HG02642 (cell line): Measurements from ENCODE around the gene MAG.

Experiments used
- ATAC-seq: cut with Tn5 transposase; IDR thresholded peaks from one replicate; pipeline ENCODE4 v1.9.1; 2021; ENCODE audit warnings: mild to moderate bottlenecking; ENCODE audit not compliant: unreplicated experiment, poor library complexity

MAG gene

DNA sequence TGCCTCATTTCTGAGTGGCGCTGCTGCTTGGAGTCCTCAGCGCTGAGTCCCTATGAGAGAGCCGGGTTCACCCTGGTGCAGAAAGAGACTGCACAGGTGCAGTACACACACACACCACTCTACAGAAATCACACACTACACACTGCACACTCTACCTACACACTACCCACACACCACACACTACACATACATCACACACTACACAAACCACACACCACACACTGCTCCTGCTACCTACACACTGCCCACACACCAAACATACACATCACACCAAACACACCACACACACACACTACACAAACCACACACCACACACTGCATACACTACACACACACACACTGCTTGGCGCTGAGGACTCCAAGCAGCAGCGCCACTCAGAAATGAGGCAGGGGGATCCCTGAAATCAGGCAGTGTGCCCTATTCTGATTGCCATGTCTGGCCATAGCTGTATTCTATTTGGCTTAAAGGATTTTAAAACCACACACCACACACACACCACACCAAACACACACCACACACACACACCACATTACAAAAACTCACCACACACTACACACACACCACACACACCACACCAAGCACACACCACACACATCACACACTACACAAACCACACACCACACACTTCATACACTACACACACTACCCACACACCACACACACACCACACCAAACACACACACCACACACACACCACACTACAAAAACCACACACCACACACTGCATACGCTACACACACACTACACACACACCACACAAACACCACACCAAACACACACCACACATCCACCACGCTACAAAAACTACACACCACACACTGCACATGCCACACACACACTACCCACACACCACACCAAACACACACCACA is 4.9 kb downstream of the MAG start:
- ATAC-seq: peak; percentile 33

DNA sequence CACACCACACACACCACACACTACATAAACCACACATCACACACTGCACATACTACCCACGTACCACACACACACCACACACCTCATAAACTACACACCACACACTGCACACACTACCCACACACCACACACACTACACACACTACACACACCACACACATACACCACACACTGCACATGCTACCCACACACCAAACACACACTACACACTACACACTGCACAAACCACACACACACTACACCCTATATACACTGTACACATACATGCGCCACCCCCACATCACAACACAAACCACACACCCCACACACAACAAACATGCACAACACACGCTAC is 5.5 kb downstream of the MAG start:
- ATAC-seq: no peak

DNA sequence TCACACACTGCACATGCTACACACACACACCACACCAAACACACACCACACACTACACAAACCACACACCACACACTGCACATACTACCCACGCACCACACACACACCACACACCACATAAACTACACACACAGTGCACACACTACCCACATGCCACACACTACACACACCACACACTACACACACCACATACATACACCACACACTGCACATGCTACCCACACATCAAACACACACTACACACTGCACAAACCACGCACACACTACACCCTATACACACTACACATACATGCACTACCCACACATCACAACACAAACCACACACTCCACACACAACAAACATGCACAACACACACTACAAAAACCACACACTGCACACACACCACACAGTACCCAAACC is 6.0 kb downstream of the MAG start:
- ATAC-seq: no peak

DNA sequence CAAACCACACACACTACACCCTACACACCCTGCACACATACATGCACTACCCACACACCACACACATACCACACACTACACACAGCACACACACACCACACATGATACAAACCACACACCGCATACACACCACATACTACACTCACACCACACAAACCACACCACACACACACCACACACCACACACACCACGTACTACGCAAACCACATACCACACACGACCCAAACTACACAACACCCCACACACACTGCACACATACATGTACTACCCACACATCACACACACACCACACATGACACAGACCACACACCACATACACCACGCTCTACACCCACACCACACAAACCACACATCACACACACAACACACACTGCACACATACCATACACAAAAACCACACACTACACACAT is 6.6 kb downstream of the MAG start:
- ATAC-seq: no peak

DNA sequence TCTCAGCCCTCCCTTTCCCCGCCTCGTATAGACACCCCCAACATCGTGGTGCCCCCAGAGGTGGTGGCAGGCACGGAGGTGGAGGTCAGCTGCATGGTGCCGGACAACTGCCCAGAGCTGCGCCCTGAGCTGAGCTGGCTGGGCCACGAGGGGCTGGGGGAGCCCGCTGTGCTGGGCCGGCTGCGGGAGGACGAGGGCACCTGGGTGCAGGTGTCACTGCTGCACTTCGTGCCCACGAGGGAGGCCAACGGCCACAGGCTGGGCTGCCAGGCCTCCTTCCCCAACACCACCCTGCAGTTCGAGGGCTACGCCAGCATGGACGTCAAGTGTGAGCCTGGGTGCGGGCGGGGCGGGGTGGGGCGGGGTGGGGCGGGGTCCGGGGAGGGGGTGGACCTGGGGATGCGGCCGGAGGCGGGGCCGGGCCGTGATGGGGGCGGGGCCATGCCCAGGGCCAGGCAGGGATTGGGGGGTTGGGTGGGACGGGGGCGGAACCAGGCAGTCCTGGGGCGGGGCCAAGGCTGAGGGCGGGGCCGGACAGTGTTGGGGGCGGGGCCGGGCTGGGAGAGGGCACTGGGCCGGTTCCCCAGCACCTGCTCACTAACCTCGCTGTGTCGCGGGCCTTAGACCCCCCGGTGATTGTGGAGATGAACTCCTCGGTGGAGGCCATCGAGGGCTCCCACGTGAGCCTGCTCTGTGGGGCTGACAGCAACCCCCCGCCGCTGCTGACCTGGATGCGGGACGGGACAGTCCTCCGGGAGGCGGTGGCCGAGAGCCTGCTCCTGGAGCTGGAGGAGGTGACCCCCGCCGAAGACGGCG is 7.8 kb downstream of the MAG start:
- no peak for ATAC-seq

DNA sequence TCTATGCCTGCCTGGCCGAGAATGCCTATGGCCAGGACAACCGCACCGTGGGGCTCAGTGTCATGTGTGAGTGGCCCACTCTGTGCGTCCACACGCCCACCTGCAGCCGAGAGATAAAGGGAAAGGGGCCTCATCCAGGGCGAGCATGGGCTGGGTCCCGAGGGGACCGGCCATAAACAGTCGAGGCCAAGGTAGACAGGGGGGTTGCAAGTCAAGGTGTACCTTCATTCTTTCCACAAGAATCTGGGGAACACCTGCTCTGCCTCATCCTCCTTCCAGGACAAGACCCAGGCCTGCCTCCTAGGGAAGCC is 8.3 kb downstream of the MAG start:
- ATAC-seq: no peak

DNA sequence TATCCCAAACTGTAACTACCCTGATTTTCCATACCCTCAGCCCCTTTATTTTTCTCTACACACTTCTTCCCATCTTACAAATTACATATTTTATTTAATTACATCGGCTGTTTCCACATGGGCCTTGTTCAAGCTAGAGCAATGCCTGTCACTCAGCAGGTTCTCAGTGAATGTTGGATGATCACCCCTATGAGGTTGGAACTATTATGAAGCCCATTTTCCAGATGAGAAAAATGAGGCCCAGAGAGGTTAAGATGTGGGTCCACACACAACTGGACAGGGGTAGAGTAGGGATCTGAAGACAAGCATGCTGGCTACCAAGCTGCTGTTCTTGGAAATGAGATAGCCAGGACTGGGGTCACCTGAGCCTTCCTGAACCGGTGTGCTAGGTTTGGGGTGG is 10.0 kb downstream of the MAG start:
- no peak for ATAC-seq

DNA sequence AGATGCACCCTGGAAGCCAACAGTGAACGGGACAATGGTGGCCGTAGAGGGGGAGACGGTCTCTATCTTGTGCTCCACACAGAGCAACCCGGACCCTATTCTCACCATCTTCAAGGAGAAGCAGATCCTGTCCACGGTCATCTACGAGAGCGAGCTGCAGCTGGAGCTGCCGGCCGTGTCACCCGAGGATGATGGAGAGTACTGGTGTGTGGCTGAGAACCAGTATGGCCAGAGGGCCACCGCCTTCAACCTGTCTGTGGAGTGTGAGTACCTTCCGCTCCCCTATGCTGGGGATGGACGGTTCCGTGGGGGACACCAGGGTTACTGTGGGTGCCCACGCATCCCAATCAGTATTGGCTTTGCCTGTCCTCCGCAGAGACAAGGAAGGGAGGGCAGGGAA is 10.5 kb downstream of the MAG start:
- ATAC-seq: no peak

DNA sequence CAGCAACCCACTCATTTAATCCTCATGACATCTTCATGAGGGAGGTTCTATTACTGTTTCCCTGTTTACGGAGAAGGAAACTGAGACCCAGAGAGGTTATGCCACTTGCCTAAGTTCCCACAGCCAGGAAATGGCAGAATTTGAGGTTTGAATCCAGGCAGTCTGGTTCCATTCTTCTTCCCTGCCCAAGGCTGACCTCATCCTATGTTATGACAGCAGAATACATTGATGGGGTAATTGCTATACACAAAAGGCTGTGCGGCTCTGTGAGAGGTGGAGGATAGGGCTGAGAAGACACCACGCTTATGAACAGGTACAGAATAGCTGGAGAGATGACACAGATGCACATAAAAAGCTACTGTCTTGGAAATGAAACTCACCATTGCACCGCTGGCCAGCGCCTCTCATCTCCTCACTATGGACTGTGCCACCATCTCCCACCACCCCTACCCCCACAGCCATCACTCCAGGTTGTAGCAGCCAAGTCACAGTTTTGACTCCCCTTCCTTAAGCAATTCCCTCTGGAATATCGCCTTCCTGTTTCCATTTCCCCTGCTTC is 11.5 kb downstream of the MAG start:
- no peak for ATAC-seq

DNA sequence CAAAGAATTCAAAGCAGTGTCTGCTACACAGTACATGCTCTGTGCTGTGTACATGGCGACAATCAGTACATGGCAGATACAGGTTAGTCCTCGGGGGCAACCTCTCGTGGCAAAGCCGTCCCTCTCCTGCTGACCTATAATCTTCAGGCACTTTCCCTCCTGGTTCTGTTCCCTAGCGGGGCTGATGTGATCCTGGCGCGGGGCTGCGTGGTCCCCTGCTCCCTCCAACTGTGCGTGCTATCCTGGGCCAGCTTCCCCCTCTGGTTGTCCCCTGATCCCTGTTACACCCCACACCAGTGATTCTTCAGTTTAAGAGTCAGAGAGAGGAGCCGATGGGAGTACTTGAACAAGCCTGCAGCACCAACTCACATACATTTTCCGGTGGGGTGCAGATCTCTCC is 12.1 kb downstream of the MAG start:
- no peak for ATAC-seq

DNA sequence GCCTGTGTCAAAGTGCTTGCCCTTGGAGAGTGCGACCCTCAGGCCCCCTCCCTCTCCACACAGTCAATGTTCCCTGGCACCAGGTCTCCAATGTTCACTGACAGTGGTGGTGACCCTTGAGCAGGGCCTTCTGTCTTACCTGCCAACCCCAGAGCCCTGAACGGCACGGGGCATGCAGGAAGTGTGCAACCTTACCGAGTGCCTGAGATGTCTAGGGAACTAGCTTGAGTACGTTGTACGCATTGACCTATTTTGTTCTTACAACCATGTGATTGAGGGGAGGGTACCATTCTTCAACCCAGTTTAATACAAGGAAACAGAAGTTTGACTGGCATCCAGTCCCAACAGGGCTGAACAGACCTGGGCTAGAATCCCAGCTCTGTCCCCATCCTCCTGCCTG is 13.2 kb downstream of the MAG start:
- no peak for ATAC-seq

DNA sequence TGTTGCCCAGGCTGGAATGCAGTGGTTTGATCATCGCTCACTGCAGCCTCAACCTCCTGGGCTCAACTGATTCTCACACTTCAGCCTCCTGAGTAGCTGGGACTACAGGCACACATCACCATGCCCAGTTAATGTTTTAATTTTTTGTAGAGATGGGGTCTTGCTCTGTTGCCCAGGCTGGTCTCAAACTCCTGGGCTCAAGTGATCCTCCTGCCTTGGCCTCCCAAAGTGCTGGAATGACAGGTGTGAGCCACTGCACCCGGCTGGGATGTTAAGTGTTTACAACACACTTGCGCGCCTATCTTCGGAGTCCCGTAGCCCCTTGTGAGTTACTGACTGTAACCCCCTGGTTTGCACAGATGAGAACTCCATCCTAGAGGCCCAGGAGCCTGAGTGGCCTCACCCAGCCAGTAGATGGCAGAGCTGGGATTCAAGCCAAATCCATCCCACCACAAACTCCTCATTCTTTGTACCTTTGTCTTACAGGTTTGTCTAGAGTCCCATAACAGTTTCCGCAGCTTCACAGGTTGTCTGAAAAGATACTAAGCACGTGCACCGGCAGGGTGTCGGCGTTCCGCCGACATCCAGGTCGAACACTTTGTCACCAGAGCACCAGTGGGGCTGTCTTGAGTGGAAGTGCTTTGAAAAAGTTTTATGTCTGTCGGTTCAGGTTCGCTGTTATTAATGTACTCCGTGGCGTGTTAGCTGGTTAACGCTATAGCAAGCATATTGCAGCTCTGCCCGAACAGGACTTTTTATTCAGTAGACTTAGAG is 14.7 kb downstream of the MAG start:
- ATAC-seq: no peak

DNA sequence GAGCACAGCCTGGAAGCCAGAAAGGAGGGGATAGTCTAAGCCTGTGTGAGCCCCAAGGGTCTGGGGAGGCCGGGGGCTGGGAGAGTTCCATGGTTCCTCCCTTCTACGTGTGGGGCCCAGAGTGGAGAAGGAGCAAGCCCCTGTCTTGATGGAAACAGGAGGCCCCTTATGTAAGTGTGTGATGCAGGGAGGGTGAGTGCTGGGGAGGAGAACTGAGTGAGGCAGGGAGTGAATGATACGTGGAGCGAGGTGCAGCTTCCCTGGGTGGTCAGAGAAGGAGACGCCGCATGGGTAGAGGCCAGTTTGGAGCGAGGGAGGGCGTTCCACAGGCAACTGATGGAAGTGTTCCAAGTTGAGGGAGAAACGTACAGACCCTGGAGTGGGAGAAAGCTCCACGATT is 16.0 kb downstream of the MAG start:
- ATAC-seq: no peak

DNA sequence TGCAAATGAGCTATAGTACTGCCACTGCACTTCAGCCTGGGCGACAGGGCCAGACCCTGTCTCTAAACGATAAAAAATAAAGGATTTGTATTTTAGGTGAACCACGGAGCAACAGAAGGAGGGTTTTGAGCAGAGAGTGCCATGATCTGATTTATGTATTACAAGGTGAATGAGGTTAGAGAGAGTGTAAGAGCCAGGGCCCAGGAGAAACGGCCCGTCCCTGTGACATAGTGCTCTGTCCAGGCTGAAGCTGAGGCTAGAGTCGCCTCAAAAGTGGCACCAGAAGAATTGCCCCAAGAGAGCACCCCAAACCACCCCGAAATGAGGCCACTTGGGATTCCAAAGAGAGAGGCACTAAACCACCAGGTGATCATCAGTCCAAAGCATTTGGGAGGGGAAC is 16.9 kb downstream of the MAG start:
- no peak for ATAC-seq

DNA sequence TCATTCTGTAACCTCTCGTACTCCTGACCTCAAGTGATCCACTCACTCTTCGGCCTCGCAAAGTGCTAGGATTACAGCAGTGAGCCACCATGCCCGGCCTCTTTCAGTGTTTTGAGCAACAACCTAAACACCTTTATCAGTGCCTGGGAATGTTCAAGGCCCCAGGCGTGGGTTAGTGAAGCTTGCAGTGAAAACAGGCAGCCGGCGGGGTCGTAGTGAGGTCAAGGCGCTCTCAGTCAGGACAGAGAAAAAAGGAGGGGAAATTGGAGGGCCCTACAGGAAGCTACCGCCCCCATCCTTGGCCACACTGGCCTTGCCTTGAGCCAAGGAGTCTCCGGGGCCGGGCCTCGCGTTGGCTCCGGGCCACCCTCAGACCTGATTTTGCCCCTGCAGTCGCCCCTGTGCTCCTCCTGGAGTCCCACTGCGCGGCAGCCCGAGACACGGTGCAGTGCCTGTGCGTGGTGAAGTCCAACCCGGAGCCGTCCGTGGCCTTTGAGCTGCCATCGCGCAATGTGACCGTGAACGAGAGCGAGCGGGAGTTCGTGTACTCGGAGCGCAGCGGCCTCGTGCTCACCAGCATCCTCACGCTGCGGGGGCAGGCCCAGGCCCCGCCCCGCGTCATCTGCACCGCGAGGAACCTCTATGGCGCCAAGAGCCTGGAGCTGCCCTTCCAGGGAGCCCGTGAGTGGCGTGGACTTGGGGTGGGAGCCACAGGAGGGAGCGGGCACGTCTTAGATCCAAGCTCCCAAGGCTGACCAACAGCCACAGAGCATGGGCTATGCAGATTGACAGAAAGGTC is 17.7 kb downstream of the MAG start:
- no peak for ATAC-seq

DNA sequence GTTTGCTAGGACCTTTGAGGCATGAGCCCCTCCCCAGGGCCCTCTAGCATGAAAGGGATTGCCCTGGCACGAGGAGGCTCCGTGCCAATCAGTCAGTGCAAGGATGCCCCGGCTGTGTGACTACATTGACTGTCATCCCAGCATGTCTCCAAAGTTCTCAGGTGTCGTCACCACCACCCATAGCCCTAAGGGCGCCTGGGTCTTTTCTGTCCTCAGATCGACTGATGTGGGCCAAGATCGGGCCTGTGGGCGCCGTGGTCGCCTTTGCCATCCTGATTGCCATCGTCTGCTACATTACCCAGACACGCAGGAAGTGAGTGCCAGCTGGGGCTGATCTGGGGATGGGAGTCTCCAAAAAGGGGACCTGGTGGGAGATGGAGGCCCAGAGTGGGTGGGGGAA is 18.4 kb downstream of the MAG start:
- ATAC-seq: no peak

DNA sequence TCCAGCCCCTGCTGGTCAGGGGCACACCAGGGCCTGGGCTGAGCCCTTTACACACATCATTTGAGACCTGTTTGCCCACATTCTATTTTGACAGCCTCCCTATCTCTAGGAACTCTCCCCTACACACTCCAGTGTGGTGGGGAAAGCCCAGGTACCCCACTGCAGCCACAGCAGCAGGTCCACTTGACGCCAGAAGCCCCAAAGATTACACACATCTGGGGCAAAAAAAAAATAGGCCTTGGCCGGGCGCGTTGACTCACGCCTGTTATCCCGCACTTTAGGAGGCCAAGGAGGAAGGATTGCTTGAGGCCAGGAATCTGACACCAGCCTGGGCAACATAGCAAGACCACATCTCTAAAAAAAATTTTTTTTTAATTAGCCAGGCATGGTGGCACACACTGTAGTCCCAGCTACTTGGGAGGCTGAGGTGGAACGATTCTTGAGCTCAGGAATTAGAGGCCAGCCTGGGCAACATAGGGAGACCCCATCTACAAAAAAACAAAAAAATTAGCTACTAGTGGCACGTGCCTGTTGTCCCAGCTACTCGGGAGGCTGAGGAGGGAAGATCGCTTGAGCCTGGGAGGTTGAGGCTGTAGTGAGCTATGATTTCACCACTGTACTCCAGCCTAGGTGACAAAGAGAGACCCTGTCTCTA is 19.0 kb downstream of the MAG start:
- no peak for ATAC-seq

DNA sequence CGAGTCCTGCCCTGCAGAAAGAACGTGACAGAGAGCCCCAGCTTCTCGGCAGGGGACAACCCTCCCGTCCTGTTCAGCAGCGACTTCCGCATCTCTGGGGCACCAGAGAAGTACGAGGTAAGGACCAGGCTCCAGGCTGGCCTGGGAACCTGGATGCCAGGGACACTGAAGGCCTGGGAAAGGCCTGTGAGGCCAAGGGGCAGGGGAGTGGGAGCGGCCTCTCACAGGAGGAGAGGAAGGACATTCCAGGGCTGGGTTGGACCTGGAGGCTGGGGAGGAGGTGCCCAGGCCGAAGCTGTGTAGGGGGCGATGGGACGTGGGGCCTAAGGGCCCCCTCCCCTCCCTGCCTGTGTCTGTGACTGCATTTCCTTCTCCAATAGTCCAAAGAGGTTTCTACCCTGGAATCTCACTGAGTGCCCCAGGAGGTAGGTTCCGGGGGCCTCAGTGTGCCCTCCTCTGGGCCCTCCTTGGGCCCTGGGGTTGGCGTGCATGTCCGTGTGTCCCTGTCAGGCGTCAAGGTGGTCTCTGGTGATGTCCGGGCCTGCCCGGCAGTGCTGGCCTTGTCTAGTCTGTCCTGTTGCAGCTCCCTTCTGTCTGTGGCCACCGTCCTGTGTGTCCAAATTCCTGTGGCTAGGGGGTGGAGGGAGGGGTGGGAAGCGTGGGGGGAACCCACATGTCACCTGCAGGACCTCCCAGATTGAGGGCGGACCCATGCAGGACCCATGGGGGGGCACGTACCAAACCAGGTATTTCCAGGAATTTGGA is 20.1 kb downstream of the MAG start:
- no peak for ATAC-seq

DNA sequence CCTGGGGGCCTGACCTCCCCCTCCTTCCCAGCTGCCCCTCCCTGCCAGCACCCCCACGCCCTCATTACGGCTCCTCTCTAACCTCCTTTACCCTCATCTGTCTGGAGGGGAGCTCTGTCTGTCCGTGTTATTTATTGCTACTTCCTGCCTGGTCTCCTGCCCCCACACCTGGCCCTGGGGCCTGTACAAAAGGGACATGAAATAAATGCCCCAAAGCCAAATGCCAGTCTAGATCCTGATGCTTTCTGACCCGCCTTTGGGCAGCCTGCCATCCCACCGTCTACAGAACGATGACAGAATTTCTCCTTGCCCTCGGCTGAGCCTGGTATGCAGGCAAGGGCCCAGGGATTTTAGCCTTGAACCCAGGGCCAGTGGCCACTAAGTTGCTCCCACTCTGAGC is 21.6 kb downstream of the MAG start:
- ATAC-seq: no peak
